Endothelial cell of hepatic sinusoid (primary cell): ENCODE measurements around the gene ZHX3.

Experiments
- in situ Hi-C: cut with HindIII; loops from 2 replicates; pipeline ENCODE4 v1.10.0; 2017; ENCODE audit warnings: low sequenced_read_pairs

Gene ZHX3

GRCh38 chr20:41355598-41356203 is 38.2 kb upstream of the ZHX3 start:
- in situ Hi-C loops, result no loop called here

- in situ Hi-C loops, result no loop called here
Measured at GRCh38 chr20:41355192-41355591, 37.7 kb upstream of the ZHX3 start.

GRCh38 chr20:41353530-41353929 is 36.0 kb upstream of the ZHX3 start:
- in situ Hi-C loops, result no loop called here

- in situ Hi-C loops, result no loop called here
Measured at GRCh38 chr20:41352666-41353065, 35.1 kb upstream of the ZHX3 start.

GRCh38 chr20:41352106-41352505 is 34.6 kb upstream of the ZHX3 start:
- in situ Hi-C loops, result no loop called here

GRCh38 chr20:41350408-41350962 is 33.0 kb upstream of the ZHX3 start:
- in situ Hi-C loops, result no loop called here

- in situ Hi-C loops, result no loop called here
Measured at GRCh38 chr20:41349943-41350342, 32.4 kb upstream of the ZHX3 start.

- in situ Hi-C loops, result no loop called here
Measured at GRCh38 chr20:41349266-41349665, 31.7 kb upstream of the ZHX3 start.

GRCh38 chr20:41348430-41349172 is 31.1 kb upstream of the ZHX3 start:
- in situ Hi-C loops, result no loop called here

- in situ Hi-C loops, result no loop called here
Measured at GRCh38 chr20:41347523-41348429, 30.2 kb upstream of the ZHX3 start.

- in situ Hi-C loops, result no loop called here
Measured at GRCh38 chr20:41345729-41346067, 28.2 kb upstream of the ZHX3 start.

- in situ Hi-C loops, result no loop called here
Measured at GRCh38 chr20:41344938-41345728, 27.6 kb upstream of the ZHX3 start.

- in situ Hi-C loops, result no loop called here
Measured at GRCh38 chr20:41344477-41344876, 26.9 kb upstream of the ZHX3 start.

- in situ Hi-C loops, result no loop called here
Measured at GRCh38 chr20:41342474-41343464, 25.2 kb upstream of the ZHX3 start.

- in situ Hi-C loops, result no loop called here
Measured at GRCh38 chr20:41340327-41341055, 23.0 kb upstream of the ZHX3 start, which contains the start of gene LPIN3. Gene LPIN3 (plus strand): TSS chr20:41340821. CDS start chr20:41345804, 4,983 bp downstream.

GRCh38 chr20:41339957-41340326 is 22.4 kb upstream of the ZHX3 start:
- in situ Hi-C loops, result no loop called here

- in situ Hi-C loops, result no loop called here
Measured at GRCh38 chr20:41336711-41337492, 19.4 kb upstream of the ZHX3 start.

GRCh38 chr20:41335591-41335990 is 18.1 kb upstream of the ZHX3 start:
- in situ Hi-C loops, result no loop called here
